ENCODE data around the gene CDH22.
A peak's percentile ranks its signal among the peaks of the same experiment; 100 is the strongest.

CDH22 gene

DNA sequence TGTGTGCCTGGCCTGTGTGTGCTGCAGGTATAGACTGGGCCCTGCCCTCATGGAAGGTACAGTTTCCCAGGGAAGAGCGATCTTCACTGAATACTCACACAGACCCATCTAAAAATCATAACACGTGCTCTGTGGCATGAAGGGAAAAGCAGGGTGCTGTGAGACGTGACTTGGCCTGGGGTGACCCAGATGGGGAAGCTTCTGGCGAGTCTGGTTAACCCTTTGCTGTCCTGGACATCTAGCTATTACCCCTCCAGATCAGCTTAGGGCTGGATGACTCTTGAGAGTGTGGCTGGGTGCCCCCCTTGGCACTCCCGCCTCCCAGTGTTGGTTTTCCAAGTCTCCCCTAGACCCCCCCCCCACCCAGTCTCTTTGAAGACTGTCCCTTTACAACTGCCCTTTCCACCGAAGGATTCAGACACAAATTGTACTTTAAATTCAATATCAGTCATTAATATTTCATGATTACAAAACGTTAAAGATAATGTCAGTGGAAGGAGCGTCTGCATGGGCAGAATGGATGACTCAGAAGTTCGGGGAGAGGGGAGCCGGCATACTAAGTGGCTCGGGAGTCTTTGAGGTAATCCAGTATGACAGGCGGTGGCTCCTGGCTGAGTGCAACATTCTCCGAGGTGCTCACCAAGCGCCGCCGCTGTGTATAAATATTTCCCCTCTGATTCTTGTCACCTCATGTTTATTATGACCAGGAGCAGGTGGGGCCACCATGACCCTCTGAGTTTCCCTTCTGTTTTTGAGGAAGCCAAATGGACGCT is 112.8 kb downstream of the CDH22 start:
- DNase-seq: no peak

DNA sequence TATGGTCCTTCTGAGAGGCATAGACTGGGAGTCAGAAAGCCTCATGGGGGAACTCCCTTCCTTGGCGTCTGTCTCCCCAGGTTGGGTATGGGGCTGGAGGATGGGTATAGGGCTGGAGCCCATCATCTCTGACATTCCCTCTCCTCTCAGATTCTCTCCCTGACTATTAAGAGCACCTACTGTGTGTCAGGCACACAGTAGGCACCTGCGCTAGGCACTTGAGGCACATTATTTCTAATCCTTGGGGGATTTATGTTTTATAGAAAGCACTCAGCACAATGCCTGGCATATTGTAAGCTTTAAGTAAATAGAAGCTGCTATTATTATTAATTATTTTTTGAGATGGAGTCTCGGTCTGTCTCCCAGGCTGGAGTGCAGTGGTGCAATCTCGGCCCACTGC is 113.9 kb downstream of the CDH22 start:
- DNase-seq: no peak

DNA sequence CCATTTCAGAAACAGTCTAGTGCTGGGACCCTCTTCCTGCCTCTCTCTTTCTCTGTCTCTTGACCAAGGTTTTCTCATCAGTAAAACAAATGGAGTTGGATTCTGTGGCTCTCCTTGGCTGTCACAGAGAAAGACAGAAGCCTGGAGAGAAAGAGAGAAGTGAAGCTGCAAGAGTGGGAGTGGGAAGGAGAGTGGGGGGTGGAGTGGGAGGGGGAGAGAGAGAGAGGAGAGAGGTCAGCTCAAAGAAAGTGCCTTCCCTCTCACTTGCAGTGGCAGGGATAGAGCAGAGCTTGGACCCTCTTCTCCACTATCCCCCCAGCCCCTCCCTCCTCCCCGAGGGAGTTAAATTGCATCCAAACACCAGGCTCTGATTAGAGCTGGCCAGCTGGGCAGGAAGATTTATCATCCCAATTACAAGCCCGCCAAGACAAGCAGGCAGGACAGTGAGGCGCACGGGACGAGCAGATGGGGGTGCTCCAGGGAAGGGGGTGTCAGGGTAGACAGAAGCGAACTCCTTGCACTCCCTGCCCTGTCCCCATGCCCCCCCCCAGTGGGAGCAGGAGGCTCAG is 115.8 kb downstream of the CDH22 start:
- no peak for DNase-seq

DNA sequence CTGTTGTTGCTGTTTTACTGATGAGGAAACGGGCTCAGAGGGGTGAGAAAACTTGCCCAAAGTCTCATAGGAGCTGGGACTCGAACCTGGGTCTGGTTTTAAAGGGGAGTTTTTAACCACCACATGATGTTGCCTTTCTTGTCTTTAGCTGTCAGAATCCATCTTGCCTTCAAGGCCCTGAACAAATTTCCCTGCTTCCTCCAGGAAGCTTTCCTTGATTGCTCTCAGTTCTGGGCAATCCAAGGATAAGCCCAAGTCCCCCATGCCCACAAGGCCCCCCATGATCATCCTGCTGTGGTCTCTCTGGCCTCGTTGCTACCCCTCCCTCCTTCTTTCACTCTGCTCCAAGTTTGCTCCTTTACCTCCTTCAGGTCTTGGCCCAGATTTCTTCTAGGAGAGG is 116.7 kb downstream of the CDH22 start:
- DNase-seq: no peak

DNA sequence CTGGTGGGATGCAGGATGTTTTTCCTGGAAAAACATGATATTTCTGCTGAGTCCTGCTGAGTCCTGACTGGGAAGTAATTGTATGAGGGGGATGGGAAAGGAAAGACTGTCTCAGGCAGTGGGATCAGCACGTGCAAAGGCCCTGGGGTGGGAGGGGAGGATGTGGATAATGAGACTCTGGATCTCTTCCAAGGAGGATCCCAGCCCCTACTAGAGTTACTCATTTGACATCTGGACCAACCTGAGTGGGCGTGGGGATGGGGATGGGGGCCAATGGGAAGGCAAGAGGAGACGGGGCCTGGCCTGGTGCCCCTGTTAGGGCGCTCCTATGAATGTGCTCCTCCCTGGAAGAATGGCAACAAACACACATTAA is 117.1 kb downstream of the CDH22 start:
- DNase-seq: no peak

DNA sequence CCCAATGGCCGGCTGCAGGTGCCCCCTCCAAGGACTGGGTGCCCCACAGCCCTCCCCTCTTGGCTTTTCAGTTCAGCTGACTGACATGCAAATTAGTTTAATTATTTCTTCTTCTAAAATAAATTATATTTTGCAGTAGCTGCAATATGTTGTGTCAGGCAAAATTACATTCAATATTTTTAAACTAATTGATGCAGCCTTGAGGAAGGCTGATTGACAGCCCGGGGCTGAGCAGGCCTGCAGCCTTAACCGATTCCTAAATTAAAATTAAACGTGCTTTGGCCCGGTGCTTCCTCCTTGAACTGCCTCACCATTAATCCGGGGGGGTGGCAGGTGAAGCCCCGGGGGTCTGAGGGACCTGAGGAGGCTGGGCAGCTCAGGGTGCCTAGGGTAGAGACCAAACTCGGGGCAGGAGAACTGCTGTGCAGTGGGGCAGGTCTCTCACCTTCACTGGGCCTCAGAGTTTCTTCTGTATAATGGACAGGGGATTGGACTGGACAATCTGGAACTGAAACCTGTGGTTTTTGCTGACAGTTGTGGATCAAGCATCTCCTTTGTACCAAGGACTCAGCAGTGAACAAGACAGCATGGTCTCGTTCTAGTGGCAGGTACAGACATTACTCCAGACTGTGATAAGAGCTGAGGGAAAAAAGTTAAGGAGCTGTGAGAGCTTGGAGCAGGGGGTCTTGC is 117.7 kb downstream of the CDH22 start:
- DNase-seq: no peak

DNA sequence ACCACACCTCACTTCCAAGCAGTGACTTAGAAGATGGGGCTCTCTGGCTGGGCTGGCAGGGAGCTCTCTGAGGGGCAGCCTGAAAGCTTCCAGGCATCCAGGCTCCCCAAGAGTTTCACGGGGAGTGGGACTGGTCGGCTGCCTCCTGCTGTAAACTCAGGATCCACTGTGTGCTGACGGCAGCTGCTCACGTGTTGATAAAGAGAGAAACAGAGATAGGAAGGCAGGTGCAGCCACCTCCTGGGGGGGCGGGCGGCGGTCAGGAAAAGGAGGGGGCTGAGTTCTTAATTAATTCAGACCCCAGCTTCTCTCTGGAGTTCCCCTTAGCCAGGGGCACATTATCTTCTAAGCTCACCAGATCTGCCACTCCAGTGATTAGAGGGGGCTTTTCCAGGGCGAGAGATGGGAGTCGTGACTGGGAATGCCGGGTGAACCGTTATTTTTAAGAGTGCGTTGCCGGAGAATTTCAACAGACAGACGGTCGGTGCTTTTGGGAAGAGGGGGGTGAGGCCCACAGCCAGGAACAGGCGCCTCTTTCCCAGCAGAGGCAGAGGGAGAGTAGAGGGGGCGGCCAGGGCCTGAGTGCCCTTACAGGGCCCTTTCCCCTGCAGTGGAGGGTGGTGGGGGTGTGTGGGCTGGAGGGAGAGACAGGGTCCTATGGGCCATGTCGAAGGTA is 119.3 kb downstream of the CDH22 start:
- no peak for DNase-seq

DNA sequence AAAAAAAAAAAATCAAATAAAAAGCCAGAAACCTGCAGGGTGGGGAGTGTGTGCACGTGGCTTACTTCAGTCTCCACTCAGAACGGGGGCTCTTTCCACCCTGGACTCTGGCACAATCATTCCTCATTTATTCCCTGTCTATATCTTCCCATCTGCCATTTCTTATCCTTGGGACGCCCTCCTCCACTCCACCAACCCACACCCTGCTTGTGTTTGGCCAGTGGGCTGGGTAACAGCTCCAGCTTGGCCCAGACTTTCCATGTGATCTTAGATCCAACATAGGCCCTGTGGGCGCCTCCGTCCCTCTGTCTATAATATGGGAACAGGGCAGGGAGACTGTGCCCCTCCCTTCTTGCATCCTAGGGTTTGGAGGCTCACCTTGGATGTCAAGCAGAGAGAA is 122.1 kb downstream of the CDH22 start:
- no peak for DNase-seq

DNA sequence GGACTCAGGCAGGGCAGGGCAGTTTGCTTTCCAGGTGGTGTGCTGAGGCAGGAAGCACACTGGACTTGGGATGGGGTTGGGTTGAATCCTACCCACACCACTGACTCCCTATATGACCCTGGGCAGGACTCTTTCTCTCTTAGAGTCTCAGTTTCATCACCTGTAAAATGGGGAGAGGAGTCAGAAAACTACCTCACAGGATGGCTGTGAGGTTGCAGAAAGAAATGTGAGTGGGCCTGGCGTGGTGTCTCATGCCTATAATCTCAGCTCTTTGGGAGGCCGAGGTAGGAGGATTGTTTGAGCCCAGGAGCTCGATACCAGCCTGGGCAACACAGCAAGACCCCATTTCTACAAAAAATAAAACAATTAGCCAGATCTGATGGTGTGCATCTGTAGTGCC is 122.9 kb downstream of the CDH22 start:
- DNase-seq: no peak

DNA sequence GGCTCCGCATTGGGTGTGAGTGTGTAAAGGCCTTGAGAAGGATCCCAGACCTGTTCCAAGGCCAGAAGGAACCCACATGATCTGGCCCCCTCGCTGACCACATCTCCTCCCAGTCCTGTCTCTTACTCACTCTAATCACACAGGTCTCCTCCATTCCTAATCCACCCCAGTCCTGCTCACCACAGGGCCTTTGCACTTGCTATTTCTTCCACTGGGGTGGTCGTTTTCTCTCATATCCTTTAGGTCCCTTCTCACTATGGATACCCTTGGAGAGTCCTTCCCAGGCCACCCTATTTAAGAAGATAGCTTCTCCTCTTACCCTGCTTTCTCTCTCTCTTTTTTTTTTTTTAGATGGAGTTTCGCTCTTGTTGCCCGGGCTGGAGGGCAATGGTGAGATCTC is 124.5 kb downstream of the CDH22 start:
- no peak for DNase-seq

DNA sequence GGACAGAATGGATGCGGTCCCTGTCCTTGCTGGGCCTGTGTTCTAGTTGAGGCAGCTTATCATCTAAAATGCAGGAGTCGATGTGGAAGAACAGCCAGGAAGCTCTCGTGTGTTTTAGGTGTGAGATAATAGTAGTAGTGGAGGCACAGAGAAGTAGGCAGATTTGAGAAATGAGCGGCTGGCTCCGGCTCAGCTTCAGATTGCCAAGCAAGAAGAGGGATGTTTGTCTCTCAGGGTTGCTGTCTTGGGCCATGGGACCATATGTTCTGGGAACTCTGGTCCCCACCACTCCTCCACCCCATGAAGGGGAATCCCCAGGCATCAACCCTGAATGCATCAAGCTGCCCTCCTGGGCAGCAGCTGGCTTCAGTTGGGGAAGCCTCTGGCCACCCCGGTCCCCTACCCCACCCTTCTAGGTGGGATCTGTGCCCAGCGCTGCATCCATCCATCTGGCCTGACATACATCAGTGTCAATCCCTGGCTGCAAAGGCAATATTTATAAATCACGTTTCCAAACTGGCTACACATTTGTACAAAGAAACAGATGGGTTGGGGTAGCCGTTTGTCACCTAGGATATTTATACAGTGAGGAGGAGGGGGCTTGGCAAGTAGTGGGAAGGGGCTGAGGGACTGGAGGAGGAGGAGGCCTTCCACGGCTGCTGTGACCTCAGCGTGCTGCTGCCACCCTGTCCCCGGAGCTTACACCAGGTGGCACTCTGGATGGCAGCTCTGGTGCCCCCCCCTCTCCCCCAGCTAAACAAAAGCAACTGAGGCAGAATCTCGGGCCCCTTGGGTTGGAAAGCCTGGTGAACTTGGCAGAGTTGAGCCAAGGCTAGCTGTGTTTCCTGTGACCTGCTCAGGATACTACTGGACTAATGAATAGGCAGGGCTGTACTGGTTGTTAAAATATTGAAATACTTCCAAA is 125.8 kb downstream of the CDH22 start:
- no peak for DNase-seq

DNA sequence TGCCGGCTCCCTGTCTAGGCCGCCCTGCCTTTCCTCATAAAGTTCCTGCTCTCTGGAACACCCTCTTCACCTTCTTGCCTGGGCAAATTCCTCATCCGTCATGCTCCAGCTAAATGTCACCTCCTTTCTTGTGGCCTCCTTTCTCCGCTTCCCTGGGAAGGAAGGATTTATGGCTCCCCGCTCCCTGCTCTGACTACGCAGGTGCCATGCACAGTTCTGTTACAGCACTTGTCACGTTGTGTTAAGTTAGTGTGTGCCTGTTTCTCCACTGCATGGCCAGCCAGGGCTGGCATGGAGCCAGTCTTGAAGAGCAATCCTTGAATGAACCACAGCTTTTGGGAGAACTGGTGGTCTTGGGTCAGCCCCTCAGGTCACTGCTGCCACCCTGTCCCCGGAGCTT is 128.4 kb downstream of the CDH22 start:
- DNase-seq: no peak

DNA sequence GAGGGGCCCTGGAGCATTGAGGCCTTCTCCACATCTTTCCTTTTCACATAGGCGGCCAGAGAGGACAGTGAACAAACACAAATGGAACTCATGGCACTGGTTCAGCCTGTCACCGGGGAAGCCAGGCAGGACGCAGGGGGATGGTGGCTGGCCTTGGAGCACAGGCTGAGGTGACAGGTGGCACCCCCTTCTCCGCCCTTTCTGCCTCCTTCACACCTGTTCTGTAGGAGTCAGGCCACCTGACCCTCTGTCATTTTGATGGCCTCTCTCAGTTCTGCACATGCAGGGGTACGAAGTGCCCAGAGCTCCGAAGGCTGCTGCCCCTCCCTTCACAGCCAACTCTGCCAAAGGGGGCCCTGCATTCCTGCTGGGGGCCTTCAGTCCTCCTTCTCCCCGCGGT is 129.4 kb downstream of the CDH22 start:
- no peak for DNase-seq

DNA sequence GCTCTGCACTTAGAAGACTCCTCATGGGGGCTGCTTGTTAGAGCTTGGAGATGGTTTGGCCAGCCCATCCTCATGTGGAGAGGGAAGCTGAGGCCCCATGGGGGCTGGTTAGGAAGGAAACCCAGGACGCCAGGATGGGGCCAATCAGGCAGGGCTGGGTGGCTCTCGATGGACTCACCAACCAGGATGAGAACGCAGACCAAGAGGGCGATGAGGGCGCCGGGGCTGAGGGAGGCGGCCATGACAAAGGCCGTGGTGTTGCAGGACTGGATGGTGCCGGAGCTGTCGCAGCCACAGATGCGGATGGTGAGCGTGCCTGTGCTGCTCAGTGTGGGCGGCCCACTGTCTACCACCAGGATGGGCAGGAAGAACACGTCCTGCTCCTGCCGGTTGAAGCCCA is 130.5 kb downstream of the CDH22 start:
- no peak for DNase-seq

DNA sequence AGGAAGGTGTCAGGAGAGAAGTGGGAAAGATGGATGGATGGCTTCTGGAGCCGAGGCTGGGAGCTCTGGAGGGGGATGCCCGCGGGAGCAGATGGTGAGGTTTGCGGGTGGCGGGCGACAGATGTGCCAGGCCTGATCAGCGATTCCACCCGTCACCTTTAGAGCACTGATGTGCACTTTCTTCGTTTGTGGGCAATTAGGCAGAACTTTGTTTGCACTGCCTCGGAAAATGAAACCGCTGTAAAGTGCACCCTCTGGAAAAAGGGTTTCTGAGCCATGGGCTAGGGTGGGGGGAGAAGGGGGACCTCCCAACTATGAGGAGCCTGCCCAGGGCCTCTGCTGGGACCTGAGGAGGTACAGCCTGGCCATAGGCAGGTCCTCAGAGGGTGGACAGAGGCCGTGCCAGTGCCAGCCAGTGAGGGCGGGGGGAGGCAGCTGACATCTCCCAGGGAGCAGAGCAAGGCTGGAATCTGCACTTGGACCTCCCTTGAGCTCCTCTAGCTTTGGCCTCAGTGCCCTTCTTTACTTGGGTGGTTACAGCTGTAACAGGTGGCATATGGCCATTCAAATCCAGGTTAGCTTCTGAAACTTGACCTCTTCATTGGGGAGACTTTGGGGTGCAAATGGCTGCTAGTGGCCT is 131.4 kb downstream of the CDH22 start:
- no peak for DNase-seq

DNA sequence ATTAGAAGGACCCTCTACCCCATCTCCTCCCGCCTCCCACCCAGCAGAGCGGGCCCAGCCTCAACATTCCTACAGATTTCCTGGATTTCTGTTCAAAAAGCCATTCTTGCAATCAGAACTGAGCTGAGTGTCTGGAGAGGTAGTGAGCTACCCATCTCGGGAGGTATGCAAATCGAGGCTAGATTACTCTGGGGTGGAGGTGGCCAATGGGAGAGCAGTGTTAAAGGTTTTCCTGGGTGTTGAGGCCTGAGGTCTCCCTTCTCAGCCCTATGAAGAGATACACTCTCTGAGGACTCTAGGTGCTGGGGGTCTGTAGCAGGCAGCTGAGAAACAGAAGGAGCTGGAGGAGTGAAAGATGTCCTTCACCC is 133.2 kb downstream of the CDH22 start:
- DNase-seq: no peak

DNA sequence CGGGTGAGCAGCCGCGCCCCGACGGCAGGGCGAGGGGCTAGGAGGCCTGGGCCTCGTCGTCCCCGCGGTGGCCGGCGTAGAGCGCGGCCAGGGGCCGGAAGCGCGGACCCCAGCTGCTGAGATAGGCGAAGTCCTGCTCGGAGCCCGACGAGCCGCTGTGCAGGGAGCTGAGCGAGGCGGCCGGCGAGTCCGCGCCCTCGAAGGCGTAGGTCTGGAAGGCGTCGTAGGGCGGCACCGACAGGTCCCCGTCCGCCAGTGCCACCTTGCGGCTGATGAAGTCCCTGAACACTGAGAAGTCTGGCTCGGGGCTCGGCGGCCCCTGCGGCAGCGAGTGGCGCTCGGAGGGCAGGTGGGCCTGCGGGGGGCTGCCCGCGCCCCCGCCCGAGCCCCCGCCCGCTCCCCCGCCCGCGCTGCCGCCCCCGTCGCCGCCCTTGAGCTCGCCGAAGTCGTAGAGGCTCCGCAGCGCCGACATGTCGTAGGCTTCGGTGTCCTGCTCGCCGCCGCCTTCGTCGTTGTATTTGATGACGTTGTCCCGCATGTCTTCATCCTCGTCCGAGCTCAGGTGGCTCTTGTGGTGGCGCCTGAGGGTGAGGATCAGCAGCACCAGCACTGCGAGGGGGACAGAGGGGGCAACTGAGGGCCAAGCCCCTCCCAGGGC is 133.7 kb downstream of the CDH22 start:
- DNase-seq: peak in 17 of 51 donors; percentile 2 to 52 (median 11)

DNA sequence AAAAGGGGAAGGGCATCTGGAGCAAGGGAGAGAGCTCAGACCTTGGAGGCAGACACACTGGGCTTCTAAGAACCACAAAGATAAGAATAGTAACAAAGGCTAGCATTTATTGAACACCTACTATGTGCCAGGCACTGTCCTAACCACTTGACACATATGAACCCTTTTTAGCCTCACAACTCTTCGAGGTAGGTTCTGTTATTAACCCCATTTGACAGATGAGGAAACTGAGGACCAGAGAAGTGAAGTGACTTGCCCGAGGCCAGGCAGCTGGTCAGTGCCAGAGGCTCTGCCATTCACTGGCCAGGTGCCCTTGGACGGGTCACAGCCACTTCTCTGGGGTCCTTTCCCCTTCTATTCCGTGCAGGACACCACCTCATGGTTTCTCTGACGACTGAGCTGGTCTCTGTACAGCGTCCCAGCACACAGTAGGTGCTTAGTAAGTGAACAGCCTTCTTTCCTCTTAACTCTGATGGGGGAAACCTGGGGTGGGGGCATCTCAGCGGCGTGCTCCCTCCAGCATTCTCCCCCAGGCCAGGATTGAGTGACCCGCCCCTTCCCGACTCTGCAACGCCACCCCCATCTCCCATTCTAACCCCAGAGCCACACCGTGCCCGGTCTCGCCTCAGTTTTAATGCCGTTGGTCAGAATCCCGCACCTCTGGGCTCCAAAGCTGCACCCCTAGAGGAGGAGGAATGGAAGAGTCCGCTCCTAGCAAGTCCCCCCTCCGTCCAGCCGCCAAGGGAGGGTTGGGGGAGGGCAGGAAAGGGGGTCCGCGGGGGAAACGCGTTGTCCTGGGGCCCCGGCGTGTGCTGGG is 134.4 kb downstream of the CDH22 start:
- no peak for DNase-seq

DNA sequence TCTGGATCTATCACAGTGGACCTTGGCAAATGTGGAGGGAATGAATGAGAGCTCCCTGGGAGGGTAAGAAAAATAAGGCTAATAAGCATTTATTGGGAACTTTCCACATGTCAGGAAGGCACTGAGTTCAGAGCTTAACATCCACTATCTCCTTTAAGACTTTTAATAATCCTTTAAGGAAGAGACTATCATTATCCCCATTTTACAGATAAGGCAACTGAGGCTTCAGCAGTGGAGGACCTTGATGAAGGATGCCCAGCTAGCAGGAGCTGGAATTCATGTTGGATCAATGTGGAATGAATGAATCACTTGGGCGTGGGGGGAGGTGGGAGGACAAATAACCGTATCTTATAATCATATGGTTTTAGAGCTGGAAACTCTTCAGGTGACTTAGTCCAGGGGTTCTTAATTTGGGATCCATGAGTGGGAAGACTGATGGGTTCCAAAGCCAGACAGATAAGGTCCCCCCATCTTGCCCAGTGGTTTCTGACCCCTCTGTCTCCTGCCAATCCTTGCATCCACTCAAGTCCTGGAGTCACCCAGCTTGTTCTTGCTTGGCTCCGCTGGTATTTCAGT is 135.2 kb downstream of the CDH22 start:
- DNase-seq: no peak

Measured in hypothalamus (tissue), 51 donors.